Stimulated activated CD4-positive, alpha-beta T cell treated with anti-CD3 and anti-CD28 coated beads, Interleukin-4, amount 100 ng/mL, for 1 hour (primary cell): ENCODE measurements around the gene GTPBP6.
A peak's percentile ranks its signal among the peaks of the same experiment; 100 is the strongest.
"Not testable (repeated sequence)": the region's sequence is repeated elsewhere in the genome, so short reads cannot be mapped to it uniquely, and the experiment has no call there.

Experiments
- DNase-seq: peaks from one replicate; pipeline ENCODE4 v3.0.0-alpha.2; 2020

Gene GTPBP6

DNA sequence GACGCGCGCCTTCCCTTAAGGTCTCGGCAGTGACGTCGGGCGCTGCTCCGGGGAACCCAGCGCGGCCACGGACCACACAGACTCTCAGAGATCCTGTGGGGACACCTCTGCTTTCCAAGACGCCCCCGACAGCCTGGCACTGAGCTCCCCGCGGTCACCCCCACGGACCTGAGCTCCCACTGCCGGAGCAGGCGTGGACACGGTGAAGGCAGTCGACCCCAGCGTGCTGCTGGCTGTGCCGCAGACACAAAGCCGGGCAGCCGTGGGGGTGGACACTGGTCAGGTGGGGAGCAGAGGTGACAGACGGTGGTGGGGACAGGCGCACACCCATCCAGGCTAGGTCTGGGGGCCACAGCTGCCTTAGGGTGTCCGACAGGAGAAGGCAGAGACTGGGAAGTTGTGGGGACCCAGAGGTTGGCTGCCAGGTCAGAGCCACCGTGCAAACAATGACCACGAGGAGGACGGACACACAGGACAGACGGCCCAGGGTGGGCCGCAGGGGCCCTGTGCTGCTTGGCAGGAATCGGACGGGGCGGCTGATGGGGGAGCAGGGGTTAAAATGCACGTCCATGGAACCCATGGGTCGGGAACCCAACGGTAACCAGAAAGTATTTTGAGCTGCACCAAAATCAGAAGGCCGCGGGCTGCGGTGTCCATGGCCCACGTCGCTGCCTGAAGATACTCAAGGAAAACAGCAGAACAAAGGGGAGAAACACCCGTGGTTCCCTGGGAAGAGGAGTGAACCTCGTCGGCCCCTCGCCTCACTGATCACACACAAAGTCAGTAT lies 16.6 kb upstream of the GTPBP6 start:
- no peak for DNase-seq

DNA sequence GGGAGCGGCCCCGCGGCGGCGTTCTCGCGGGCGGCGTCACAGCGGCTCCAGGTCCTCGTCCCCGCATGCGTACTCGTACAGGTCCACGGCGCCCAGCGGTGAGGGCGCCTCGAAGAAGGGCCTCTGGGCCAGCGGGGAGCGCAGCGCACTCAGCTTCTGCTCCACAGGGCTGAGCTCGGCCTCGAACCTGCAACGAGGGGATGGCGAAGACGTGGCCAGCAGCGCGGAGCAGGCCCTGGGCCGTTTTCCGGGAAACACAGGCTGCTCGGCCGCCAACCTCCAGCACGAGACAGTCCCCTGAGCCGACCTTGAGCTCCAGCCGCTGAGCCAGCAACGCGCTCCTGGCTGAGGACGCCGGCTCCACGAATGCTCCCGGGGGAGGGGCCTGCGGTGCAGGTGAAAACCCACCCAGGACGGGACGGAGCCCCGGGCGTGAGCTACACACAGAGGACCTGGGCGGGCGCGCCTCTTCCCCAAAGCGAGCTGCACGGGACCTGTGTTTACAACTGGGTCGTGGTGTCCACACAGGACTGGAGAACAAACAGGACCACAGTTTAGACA lies 15.8 kb upstream of the GTPBP6 start:
- no peak for DNase-seq

DNA sequence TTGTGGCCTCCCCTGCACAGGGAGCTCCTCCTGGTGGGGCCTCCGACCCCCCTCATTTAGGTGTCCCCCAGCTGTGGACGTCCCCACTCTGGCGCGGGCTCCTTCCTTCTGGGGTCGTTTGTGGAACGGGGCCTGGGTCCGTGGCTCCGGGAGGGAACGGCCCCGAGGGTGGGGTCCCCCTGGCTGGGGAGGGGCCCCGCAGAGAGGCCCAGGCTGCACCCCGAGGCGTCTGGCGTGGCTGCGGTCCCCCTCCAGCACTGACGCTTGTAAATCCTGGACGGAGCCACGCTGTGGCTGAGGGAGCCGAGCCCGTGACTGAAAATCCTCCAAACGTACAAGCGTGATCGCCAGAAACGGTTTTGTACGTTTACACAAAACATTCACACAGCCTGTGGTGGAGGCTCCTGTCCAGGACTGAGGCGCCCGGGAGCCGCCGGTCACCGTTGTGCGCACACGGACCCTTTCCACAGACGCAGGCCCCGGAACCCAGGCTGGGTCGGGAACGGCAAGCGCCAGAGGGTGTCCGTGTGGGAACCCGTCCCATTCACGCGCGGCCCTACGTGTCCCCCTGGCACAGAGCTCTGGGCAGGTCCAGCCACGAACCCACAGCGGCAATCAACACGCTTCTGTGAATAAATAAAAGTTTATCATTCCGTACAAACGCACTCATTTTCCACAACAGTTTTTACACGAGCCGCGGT lies 15.2 kb upstream of the GTPBP6 start:
- DNase-seq: no peak

DNA sequence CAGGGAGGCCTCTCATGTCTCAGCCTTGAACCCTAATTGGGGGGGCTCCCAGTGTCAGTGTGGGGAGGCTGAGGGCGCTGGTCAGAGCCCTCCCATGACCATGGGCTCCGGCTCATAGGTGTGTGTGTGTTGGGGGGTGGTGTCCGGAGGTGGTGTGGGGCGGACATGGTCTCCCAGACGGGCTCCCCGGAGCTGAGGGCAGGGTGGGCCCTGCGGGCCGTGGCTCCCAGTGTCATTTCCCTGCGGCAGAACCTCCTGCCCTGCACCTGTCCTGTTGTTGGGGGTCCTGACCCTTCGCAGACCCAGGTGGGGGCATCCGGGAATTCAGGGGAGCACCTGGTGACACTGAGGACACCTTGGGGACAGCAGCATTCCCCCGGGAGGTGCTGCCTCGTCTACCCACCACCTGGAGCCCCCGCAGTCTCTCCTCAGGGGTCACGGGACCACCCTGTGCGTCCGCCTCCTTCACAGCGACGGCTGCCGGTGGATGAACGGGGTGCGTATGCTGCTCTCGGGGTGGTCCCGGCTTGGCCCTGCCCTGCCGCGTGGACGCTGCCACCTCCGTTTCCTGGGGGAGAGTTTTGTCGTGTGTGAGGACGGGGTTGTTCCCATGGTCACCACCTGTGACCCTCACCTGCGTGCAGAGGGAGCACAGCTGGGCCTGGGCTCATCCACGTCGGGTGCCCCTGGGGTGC lies 14.5 kb upstream of the GTPBP6 start:
- DNase-seq: no peak

DNA sequence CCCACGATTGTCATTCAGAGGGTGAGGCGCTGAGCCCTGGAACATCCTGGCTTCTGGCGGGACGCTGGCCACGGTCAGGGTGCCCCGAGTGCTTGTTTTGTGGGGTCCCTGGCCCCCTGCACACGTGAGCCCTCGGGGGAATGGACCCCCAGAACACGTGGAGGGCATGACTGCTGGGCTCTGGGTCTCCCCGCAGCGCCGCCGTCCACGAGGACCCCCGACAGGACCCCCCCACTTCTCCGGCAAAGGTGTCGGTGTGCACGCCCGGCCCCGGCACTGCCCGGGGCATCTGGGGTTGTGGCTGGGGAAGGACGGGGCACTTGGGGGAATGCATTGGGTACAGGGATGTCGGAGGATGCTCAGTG lies 13.9 kb upstream of the GTPBP6 start:
- no peak for DNase-seq

DNA sequence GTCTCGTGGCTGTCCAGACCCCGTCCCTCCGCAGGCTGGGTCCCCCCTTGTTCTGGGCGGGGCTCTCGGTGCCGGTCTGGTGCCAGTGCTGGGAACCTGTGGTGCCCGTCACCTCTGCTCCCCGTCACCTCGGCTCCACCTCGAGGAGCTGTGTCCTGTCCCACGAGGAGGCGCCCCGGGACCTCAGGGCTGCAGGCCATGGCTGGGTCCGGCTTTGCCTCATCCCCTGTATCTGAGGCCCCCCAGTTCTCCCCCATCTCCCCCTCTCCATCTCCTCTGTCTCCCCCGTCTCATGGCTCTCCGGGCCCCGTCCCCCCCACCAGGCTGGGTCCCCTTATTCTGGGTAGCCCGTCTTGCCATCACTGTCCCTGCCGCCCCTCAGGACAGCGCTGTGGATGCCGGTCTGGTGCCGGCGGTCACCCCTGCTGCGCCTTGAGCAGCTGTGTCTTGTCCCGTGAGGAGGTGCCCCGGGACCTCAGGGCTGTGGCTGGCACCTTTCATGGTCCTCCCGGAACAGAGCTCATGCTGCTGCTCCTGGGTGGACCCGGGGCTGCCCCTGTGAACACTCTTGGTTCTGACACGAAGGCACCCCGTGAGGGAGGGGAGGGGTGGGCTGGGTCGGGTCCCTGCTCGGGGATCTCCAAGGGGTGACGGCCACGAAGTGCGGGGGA lies 13.4 kb upstream of the GTPBP6 start:
- no peak for DNase-seq

DNA sequence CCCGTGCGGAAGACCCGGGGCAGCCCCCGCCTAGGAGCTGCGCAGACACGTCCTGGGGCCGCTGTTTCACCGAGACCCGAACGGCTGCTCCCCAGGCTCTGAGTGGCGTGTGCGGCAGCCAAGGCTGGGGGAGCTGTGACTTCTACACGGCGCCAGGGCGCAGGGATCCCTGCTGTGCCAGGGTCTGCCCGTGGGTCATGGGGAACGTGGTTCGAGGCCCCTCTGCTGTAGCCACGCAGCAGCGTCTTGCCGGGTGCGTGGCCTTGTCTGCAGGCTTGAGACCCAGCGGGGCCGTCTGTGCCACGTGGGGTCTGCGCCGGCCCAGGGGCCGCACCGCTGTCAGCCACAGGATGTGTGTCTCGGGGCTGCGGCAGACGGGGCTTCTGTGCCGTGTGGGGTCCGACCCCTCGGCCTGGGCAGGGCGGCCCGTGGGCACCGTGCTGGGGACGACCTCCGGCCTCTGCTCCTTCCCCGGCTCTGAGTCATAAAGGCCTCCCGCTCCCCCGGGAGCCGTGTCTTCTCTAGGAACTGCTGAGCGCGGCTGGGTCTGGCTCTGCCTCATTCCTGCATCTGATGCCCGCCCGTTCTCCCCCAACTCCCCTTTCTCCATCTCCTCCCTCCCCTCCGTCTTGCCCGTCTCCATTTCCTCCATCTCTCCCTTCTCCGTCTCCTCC lies 12.7 kb upstream of the GTPBP6 start:
- DNase-seq: no peak

DNA sequence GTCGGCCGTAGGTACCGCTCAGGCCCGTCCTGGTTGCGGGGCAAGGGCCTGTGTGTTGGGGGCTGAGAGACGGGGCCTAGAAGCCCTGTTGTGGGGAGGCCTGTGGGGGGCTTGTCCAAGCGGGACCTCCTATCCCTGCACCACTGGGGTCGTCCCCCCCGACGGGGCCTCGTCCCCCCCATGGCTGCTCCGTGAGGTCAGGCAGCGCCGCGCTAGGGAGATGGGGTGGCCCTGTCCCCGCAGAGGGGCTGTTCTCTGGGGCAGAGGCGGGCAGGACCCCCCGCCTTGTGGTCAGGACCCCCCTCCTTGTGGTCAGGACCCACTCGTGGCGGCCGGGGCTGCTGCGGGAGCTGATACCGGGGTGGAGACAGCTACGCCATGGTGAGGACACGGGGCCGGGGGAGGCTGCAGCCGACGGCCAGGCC lies 12.1 kb upstream of the GTPBP6 start:
- DNase-seq: no peak

DNA sequence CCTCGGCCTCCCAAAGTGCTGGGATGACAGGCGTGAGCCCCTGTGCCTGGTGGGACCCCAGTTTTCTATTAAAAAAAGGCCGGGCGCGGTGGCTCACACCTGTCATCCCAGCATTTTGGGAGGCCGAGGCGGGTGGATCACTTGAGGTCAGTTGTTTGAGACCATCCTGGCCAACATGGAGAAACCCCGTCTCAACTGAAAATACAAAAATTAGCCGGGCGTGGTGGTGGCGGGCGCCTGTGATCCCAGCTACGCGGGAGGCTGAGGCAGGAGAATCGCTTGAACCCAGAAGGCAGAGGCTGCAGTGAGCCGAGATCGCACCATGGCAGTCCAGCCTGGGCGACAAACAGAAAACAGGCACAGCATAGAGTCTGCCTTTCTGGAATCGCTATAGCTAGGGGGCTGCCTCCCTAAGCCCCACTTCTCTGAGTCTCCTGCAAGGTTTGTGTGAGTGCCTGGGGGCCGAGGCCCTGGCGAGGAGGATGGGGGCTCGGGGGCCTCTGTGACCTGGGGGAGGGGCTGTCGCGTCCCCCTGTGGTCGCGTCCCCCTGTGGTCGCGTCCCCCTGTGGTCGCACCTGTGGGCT lies 11.6 kb upstream of the GTPBP6 start:
- not testable (repeated sequence) for DNase-seq

DNA sequence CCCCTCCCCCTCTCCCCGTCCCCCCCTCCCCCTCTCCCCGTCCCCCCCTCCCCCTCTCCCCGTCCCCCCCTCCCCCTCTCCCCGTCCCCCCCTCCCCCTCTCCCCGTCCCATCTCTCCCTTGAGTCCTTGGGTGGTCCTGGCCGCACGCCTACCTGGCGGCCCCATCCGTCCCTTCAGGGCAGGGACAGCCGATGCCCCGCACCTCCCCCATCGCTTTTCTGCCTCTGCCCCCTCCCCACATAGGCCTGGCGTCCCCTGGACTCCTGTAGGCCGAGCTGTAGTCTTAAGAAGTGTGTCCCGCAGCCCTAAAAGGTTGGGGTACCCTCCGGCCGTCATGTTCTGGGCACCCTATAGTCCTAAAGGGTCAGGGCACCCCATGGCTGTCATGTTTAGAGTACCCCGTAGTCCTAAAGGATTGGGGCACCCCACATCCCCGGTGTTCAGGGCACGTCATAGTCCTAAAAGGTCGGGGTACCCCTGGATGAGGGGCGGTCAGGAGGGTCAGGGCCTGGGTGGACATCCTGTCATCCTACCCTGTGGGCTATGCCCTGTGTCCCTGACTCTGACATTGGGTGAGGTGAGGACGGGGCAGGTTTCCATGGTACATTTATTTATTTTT lies 10.8 kb upstream of the GTPBP6 start:
- no peak for DNase-seq

DNA sequence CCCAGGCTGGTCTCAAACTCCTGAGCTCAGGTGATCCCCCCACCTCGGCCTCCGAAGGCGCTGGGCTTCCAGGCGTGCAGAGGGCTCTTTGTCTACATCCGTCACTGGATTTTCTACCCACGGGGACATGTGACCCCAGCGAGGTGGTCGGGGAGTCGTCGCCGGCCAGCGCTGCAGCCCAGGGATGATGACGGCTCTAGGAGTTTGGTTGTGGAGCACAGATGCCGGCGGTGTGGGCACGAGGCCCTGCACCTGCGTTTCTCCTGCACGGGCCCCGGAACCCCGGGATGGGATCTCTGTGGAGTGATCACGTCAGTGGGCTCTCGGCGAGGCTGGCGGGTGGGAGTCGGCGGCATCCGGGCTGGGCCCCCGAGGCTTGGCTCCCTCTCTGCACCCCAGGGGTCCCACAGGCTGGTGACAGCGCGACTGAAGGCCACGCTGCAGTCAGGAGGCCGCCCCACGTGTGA lies 9.1 kb upstream of the GTPBP6 start:
- DNase-seq: no peak

DNA sequence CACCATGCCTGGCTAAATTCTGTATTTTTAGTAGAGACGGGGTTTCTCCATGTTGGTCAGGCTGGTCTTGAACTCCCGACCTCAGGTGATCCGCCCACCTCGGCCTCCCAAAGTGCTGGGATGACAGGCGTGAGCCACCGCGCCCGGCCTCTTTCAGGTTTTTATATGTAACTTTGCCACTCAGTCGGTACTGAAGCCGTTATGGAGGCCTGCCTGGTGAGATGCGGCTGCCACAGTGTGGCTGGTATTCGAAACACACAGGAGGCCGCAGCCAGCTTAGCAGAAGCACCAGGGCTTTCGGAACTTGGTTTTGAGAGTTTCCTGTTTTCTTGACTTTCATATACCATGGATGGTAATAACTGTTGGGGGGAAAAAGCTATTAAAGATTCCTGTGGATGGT lies 6.1 kb upstream of the GTPBP6 start:
- not testable (repeated sequence) for DNase-seq

DNA sequence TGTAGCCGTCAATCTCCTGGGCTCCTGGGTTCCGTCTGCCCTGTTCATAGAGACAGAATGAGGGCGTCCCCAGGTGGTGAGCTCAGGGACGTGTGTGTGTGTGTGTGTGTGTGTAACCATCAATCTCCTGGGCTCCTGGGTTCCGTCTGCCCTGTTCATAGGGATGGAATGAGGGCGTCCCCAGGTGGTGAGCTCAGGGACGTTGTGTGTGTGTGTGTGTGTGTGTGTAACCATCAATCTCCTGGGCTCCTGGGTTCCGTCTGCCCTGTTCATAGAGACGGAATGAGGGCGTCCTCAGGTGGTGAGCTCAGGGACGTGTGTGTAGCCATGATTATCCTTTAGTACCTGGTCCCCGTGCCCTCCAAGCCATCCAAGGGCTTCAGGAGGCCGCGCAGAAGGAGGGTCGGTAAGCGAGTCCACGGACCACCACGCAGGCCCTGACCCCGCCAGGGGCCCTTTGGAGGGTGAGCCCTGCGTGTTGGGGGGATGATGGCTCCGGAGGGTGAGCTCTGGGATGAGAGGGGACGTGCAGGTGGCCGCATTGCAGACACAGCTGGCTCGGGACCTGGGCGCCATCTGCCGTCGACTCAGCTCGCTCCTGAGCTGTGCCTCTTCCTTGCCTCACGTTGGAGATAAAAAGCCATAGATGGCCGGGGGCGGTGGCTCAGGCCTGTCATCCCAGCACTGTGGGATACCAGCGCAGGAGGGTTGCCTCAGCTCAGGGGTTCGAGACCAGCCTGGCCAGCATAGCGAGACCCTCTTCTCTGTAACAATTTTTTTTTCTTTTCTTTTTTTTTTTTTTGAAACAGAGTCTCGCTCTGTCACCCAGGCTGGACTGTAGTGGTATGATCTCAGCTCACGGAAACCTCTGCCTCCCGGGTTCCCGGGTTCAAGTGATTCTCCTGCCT lies 5.4 kb upstream of the GTPBP6 start:
- peak; percentile 40 for DNase-seq

DNA sequence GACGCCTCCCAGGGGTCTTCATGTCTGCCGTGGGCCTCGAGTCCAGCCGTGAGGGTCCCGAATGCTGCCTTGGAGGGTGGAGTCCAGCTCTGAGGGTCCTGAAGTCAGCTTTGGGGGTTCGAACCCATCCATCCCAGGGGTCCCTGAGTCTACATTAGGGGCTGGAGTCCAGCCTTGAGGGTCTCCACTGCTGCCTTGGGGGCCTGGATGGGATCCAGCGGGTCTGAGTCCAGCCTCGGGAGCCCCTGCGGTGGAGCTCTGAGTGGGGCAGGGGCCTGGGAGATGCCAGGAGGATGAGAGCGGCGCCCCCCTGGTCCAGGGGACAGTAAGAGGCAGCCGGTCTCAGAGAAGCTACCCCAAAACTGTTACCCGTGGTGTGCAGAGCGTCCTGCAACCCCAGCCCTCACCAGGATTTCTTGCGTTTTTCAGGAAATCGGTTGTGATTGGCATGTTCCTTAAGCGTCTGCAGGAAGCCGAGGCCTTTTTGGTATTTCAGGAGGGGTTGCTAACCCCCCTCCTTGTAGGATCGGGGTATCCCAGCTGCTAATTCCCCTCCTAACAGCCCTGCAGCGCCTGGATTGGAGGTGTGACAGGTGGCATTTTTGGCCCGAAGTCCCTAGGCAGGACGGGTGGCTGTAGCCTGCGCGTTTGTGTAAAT lies 1.7 kb upstream of the GTPBP6 start:
- no peak for DNase-seq

DNA sequence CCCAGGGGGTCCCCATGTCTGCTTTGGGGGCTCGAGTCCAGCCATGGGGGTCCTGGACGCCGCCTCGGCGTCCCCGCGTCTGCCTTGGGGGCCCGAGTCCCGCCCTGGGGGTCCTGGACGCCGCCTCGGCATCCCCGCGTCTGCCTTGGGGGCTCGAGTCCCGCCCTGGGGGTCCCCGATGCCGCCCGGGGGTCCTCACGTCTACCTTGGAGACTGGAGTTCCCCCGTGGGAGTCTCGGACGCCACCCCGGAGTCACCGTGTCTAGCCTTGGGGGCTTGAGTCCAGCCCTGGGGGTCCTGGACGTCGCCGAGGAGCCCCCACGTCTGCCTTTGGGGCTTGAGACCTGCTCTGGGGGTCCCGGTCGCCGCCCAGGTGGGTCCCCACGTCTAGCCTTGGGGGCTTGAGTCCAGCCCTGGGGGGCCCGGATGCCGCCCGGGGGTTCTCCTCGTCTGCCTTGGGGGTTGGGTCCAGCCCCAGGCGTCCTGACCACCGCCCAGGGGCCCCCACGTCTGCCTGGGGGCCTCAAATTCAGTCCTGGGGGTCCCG lies 1.1 kb upstream of the GTPBP6 start:
- DNase-seq: peak; percentile 26

DNA sequence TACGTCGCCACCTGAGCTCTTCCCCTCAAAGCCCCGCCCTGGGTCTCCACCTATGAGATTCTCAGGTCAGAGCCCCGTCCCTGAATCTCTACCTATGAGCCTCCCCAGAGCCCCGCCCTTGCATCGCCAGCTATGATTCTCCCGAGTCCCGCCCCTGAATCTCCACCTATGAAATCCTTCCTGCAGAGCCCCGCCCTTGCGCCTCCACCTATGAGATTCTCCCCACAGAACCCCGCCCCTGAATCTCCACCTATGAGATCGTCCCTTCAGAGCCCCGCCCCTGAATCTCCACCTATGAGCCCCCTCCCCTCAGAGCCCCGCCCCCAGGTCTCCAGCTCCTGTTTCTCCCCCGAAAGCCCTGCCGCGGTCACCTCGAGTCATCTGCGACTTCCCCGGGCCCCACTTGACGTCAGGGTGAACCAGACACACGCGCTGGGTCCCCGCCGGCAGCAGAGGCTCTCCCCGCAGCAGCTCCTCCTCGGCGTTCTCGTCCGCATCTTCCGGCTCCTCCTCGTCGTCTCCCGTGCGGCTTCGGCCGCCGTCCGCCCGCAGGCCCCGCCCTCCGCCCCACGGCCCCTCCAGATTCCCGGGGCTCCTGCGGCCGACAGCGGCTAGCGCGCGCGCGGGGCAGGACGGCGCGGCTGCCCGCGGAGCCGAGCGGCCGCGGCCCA lies 393 bp downstream of the GTPBP6 start:
- peak; percentile 97 for DNase-seq

DNA sequence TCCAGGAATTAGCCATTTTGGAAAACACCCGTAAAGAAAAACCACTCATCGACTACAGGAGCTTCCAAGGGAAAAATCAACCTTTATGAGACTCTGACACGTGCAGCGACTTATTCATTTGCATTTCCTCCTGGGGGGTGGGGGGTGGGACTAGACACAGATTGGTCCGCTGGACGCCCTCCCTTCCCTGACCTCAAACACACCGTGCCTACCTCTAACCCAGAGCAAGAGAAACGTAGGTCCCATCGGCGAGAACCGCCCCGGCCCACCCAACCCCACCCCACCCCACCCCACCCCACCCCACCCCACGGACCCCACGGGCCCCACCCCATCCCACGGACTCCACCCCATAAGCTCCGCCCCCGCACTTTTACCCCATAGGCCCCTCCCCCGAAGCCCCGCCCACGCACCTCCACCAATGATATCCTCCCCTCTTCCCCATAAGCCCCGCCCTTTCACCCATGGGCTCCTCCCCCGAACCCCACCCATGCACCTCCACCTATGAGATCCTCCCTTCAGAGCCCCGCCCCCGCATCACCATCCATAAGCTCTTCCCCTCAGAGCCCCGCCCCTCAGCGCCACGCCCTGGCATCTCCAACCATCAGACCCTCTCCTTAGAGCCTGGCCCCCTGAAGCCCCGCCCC lies 1.1 kb downstream of the GTPBP6 start:
- DNase-seq: no peak
